ENCODE measurements around the gene PHACTR1. TPM values are rescaled to one million over a fixed set of nuclear protein-coding genes. Genes with fewer than 3 reads are reported as not detected.

Gene PHACTR1
- polyA plus RNA-seq, 2 of the 4 experiments (the other 2 are of a cell fraction): not detected

DNA sequence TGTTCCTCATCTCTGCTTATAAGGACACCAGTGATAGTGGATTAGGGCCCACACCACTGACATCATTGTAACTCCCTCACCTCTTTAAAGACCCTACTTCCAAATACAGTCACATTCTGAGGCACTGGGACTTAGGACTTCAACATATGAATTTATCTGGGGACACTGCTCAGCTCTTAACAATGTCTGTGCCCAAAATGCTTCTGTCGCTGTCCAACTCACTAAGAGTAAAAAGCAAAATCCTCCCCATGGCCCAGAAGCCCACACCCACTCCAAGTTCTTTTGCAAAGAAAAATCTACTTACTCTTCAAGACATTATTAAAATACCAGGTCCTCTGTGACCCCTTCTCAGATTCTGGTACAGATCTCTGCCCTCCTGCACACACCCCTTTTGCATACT lies 495.5 kb downstream of the PHACTR1 start:
- no peak overlapping the region for H3K4me3 ChIP-seq
- WGBS (ENCODE audit: missing lambda C conversion rate): 50% methylated on average over 1 of the region's 1 CpG
- no peak for ATAC-seq
- H3K4me2 ChIP-seq: no peak overlapping the region
- H3K9me3 ChIP-seq: no peaks in the 10 kb centered on the region
- no peak for DNase-seq (ENCODE audit: low read depth in 1 of 2, low spot score in 1 of 2)
- H3K4me1 ChIP-seq: no peaks in the 10 kb centered on the region
- TF ChIP-seq RFX5 (IDR thresholded peaks at IDR 0.05): no peak
- no peak for TF ChIP-seq JUNB (IDR thresholded peaks at IDR 0.05)
- TF ChIP-seq, protein P1, sequence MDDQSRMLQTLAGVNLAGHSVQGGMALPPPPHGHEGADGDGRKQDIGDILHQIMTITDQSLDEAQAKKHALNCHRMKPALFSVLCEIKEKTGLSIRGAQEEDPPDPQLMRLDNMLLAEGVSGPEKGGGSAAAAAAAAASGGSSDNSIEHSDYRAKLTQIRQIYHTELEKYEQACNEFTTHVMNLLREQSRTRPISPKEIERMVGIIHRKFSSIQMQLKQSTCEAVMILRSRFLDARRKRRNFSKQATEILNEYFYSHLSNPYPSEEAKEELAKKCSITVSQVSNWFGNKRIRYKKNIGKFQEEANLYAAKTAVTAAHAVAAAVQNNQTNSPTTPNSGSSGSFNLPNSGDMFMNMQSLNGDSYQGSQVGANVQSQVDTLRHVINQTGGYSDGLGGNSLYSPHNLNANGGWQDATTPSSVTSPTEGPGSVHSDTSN (IDR thresholded peaks at IDR 0.05): no peak
- TF ChIP-seq, protein P2, sequence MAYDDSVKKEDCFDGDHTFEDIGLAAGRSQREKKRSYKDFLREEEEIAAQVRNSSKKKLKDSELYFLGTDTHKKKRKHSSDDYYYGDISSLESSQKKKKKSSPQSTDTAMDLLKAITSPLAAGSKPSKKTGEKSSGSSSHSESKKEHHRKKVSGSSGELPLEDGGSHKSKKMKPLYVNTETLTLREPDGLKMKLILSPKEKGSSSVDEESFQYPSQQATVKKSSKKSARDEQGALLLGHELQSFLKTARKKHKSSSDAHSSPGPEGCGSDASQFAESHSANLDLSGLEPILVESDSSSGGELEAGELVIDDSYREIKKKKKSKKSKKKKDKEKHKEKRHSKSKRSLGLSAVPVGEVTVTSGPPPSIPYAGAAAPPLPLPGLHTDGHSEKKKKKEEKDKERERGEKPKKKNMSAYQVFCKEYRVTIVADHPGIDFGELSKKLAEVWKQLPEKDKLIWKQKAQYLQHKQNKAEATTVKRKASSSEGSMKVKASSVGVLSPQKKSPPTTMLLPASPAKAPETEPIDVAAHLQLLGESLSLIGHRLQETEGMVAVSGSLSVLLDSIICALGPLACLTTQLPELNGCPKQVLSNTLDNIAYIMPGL (CRISPR knock-in tag; IDR thresholded peaks at IDR 0.05; ENCODE audit: borderline replicate concordance): no peak
- no peak for TF ChIP-seq ZSCAN20 (CRISPR knock-in tag; IDR thresholded peaks at IDR 0.05)
- no peak for TF ChIP-seq EHMT2 (IDR thresholded peaks at IDR 0.05; ENCODE audit: low read depth)
- TF ChIP-seq JUN (IDR thresholded peaks at IDR 0.05): no peak
- CTCF ChIA-PET: no interaction called here
- FAIRE-seq: no peak
- POLR2A ChIA-PET: no interaction called here
- no peak overlapping the region for H3K27ac ChIP-seq

DNA sequence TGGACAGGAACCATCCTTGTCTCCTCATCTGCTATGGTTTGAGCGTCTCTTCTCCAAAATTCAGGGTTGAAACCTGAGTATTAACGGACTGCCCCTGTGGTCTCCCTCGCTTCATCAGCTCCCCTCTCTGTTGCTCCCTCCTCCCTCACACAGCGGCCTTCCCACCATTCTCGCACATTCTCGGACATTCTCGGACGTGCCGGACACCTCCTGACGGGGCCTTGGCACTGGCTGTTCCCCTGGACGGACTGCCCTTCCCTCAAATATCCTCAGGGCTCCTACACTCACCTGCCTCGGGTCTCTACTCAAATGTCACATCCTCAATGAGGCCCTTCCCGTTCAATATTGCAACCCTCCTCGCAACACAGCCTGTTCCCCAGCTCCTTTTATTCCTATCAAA lies 496.0 kb downstream of the PHACTR1 start:
- TF ChIP-seq FOSL2 (IDR thresholded peaks at IDR 0.05) (no peak), FOSL2 (CRISPR knock-in tag; IDR thresholded peaks at IDR 0.05) (no peak), JUNB (IDR thresholded peaks at IDR 0.05) (no peak), MAZ (IDR thresholded peaks at IDR 0.05; ENCODE audit: borderline replicate concordance, low read depth, low read length) (no peak), HEYL (CRISPR knock-in tag; IDR thresholded peaks at IDR 0.05) (no peak), MYC (IDR thresholded peaks at IDR 0.05; ENCODE audit: borderline replicate concordance, low read length) (no peak), ZSCAN20 (CRISPR knock-in tag; IDR thresholded peaks at IDR 0.05) (no peak), RCOR1 (IDR thresholded peaks at IDR 0.05; ENCODE audit: low read depth, low read length) (no peak)
- H3K4me3 ChIP-seq: no peak overlapping the region
- 49% methylated on average over 14 of the region's 14 CpGs for WGBS (ENCODE audit: missing lambda C conversion rate)
- no peak overlapping the region for H3K4me2 ChIP-seq
- ChIA-PET CTCF (no interaction called here), POLR2A (no interaction called here)
- H3K27ac ChIP-seq: no peak overlapping the region
- DNase-seq (ENCODE audit: low read depth in 1 of 2, low spot score in 1 of 2): no peak
- H3K4me1 ChIP-seq: no peaks in the 10 kb centered on the region
- no peaks in the 10 kb centered on the region for H3K9me3 ChIP-seq
- no peak for FAIRE-seq
- ATAC-seq: no peak

DNA sequence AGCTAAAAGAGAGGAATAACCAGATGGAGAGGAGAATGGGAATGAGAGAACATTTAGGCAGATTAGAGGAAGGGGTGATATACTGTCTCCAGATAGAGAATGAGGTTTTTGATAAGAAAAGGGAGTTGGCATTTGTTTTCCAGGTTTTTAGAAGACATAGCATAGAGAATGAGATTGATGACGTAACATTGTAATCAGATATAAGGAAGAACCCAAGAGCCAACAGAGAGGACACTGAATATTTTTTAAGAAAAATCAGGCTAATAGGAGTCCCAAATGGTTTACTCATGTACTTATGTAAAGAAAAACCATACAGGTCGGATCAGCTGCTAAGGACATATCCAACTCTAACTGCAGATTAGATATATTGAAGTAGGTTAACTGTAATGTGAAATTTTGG lies 498.8 kb downstream of the PHACTR1 start:
- Histone ChIP-seq H3K27ac (no peak overlapping the region), H3K4me3 (no peak overlapping the region), H3K4me2 (no peak overlapping the region), H3K4me1 (no peaks in the 10 kb centered on the region), H3K9me3 (no peaks in the 10 kb centered on the region)
- DNase-seq (ENCODE audit: low read depth in 1 of 2, low spot score in 1 of 2): no peak
- WGBS (ENCODE audit: missing lambda C conversion rate): 43% methylated on average over 2 of the region's 2 CpGs
- ATAC-seq: no peak
- POLR2A ChIA-PET: no interaction called here
- CTCF ChIA-PET: no interaction called here
- TF ChIP-seq, protein P3, sequence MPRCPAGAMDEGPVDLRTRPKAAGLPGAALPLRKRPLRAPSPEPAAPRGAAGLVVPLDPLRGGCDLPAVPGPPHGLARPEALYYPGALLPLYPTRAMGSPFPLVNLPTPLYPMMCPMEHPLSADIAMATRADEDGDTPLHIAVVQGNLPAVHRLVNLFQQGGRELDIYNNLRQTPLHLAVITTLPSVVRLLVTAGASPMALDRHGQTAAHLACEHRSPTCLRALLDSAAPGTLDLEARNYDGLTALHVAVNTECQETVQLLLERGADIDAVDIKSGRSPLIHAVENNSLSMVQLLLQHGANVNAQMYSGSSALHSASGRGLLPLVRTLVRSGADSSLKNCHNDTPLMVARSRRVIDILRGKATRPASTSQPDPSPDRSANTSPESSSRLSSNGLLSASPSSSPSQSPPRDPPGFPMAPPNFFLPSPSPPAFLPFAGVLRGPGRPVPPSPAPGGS (IDR thresholded peaks at IDR 0.05): no peak
- no peak for TF ChIP-seq HDAC2 (IDR thresholded peaks at IDR 0.05)
- TF ChIP-seq, protein P4, sequence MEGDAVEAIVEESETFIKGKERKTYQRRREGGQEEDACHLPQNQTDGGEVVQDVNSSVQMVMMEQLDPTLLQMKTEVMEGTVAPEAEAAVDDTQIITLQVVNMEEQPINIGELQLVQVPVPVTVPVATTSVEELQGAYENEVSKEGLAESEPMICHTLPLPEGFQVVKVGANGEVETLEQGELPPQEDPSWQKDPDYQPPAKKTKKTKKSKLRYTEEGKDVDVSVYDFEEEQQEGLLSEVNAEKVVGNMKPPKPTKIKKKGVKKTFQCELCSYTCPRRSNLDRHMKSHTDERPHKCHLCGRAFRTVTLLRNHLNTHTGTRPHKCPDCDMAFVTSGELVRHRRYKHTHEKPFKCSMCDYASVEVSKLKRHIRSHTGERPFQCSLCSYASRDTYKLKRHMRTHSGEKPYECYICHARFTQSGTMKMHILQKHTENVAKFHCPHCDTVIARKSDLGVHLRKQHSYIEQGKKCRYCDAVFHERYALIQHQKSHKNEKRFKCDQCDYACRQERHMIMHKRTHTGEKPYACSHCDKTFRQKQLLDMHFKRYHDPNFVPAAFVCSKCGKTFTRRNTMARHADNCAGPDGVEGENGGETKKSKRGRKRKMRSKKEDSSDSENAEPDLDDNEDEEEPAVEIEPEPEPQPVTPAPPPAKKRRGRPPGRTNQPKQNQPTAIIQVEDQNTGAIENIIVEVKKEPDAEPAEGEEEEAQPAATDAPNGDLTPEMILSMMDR (IDR thresholded peaks at IDR 0.05): no peak
- no peak for TF ChIP-seq NR3C1 (IDR thresholded peaks at IDR 0.05)
- no peak for TF ChIP-seq BHLHE40 (IDR thresholded peaks at IDR 0.05; ENCODE audit: low read depth, low read length)
- TF ChIP-seq ESRRA (IDR thresholded peaks at IDR 0.05; ENCODE audit: borderline replicate concordance, low read length): no peak
- TF ChIP-seq, protein P5, sequence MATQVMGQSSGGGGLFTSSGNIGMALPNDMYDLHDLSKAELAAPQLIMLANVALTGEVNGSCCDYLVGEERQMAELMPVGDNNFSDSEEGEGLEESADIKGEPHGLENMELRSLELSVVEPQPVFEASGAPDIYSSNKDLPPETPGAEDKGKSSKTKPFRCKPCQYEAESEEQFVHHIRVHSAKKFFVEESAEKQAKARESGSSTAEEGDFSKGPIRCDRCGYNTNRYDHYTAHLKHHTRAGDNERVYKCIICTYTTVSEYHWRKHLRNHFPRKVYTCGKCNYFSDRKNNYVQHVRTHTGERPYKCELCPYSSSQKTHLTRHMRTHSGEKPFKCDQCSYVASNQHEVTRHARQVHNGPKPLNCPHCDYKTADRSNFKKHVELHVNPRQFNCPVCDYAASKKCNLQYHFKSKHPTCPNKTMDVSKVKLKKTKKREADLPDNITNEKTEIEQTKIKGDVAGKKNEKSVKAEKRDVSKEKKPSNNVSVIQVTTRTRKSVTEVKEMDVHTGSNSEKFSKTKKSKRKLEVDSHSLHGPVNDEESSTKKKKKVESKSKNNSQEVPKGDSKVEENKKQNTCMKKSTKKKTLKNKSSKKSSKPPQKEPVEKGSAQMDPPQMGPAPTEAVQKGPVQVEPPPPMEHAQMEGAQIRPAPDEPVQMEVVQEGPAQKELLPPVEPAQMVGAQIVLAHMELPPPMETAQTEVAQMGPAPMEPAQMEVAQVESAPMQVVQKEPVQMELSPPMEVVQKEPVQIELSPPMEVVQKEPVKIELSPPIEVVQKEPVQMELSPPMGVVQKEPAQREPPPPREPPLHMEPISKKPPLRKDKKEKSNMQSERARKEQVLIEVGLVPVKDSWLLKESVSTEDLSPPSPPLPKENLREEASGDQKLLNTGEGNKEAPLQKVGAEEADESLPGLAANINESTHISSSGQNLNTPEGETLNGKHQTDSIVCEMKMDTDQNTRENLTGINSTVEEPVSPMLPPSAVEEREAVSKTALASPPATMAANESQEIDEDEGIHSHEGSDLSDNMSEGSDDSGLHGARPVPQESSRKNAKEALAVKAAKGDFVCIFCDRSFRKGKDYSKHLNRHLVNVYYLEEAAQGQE (IDR thresholded peaks at IDR 0.05): no peak
- TF ChIP-seq, protein P6, sequence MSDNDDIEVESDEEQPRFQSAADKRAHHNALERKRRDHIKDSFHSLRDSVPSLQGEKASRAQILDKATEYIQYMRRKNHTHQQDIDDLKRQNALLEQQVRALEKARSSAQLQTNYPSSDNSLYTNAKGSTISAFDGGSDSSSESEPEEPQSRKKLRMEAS (IDR thresholded peaks at IDR 0.05): no peak
- no peak for TF ChIP-seq PHF8 (IDR thresholded peaks at IDR 0.05; ENCODE audit: borderline replicate concordance, low read depth)
- no peak for TF ChIP-seq HEYL (CRISPR knock-in tag; IDR thresholded peaks at IDR 0.05)
- FAIRE-seq: no peak

Data from A549 (cell line).